ENCODE data around the gene GALT. TPM values are rescaled to one million over a fixed set of nuclear protein-coding genes. Genes with fewer than 3 reads are reported as not detected.

The GALT gene
- total and polyA plus RNA-seq, 2 of the 13 experiments (the other 11 are each of a cell fraction or from before 2014, with no cell fraction given), result 40.4 to 46.3 TPM

GRCh38 chr9:34620061-34620994, 26.1 kb upstream of the GALT start, which contains the start of gene DCTN3 (continued):
- TF ChIP-seq ZNF317 (CRISPR knock-in tag; IDR thresholded peaks at IDR 0.05) (0 out of 2 replicates have a peak, but pooled peaks have one; percentile 31), ZBTB2 (CRISPR knock-in tag; IDR thresholded peaks at IDR 0.05; ENCODE audit: low read depth) (no peak), ZNF337 (CRISPR knock-in tag; IDR thresholded peaks at IDR 0.05; ENCODE audit: borderline replicate concordance, low read depth) (no peak), U2AF2 (IDR thresholded peaks at IDR 0.05; ENCODE audit: low read depth, low read length) (no peak)

GRCh38 chr9:34623374-34624235, 22.9 kb upstream of the GALT start:
- ATAC-seq, result no peak
- peaks cover 4 to 20% of the 10 kb centered on the region in 2 experiments; a peak in 3 of 5 replicates for H3K27me3 ChIP-seq (ENCODE audit: control insufficient read depth in 1 of 2, insufficient read depth in 2 of 2, low read length in 2 of 2)
- in situ Hi-C loops (cut with HindIII; ENCODE audit: extremely low pct_ligation_motif_present, low pct_unique_long_range_greater_than_20kb), result no loop called here
- H3K9ac ChIP-seq (ENCODE audit: insufficient read depth, low read depth, low read length), result no peak overlapping the region
- H3K9me3 ChIP-seq (ENCODE audit: low read length), result no peaks in the 10 kb centered on the region
- H2AFZ ChIP-seq (ENCODE audit: low read length), result no peak overlapping the region
- no peaks in the 10 kb centered on the region for H4K20me1 ChIP-seq (ENCODE audit: insufficient read depth, low read length)
- H3K27ac ChIP-seq (ENCODE audit: extremely low read length, insufficient read depth, low read length), result no peak overlapping the region
- ChIA-PET POLR2A (no interaction called here), CTCF (ENCODE audit: low intra/inter-chr PET ratio, low total read pairs) (no interaction called here)
- no peaks in the 10 kb centered on the region for H3K36me3 ChIP-seq (replicated peaks in 1 of 2; ENCODE audit: control insufficient read depth in 1 of 2, insufficient read depth in 2 of 2, low read length in 2 of 2)
- H3K4me2 ChIP-seq (ENCODE audit: low read depth, low read length), result no peak overlapping the region
- no TSS peak for BruUV-seq (replicated peaks)
- TF ChIP-seq SIX4 (CRISPR knock-in tag; IDR thresholded peaks at IDR 0.05) (no peak), ZNF792 (CRISPR knock-in tag; IDR thresholded peaks at IDR 0.05) (no peak), KLF11 (CRISPR knock-in tag; IDR thresholded peaks at IDR 0.05) (no peak), ZNF280B (CRISPR knock-in tag; IDR thresholded peaks at IDR 0.05; ENCODE audit: borderline replicate concordance) (no peak), ARNT (IDR thresholded peaks at IDR 0.05) (no peak), HMGXB4 (CRISPR knock-in tag; IDR thresholded peaks at IDR 0.05; ENCODE audit: borderline replicate concordance in 1 of 2, low read depth in 1 of 2) (no peak), HNRNPUL1 (IDR thresholded peaks at IDR 0.05; ENCODE audit: low read depth, low read length) (no peak), SYNCRIP (IDR thresholded peaks at IDR 0.05; ENCODE audit: insufficient read depth, low read depth, low read length) (no peak), JARID2 (CRISPR knock-in tag; IDR thresholded peaks at IDR 0.05; ENCODE audit: insufficient replicate concordance) (no peak)
- 69% methylated on average over 39 of the region's 63 CpGs for WGBS (ENCODE audit: low lambda C conversion rate)
- no peak overlapping the region for H3K4me3 ChIP-seq (replicated peaks in 1 of 3; ENCODE audit: insufficient read depth in 1 of 3, low read depth in 2 of 3, low read length in 3 of 3)
- peaks cover 28% of the 10 kb centered on the region for H3K4me1 ChIP-seq (ENCODE audit: insufficient read depth, low read length)
- FAIRE-seq, result no peak
- H3K79me2 ChIP-seq (ENCODE audit: insufficient read depth, low read length), result no peaks in the 10 kb centered on the region
- intact Hi-C loops (cut with micrococcal nuclease; ENCODE audit: unreplicated experiment), result no loop called here
- no peak for DNase-seq (ENCODE audit: low spot score)

Data from HepG2 (cell line).